HFFc6 (cell line): Measurements from ENCODE around the gene TEX14. TPM values are rescaled to one million over a fixed set of nuclear protein-coding genes. Genes with fewer than 3 reads are reported as not detected.

Source experiments
- DNase-seq: peaks from one replicate; pipeline ENCODE4 v3.0.0-alpha.2; 2018
- H3K27ac Mint-ChIP-seq: 2 replicates; pipeline ENCODE4 v1.8.0; 2020; ENCODE audit warnings: mild to moderate bottlenecking, mixed read lengths
- H3K27me3 Mint-ChIP-seq: 2 replicates; pipeline ENCODE4 v1.8.0; 2021; ENCODE audit warnings: mild to moderate bottlenecking, moderate library complexity, mixed read lengths; ENCODE audit not compliant: insufficient read depth
- H3K36me3 Mint-ChIP-seq: 2 replicates; pipeline ENCODE4 v1.8.0; 2021; ENCODE audit warnings: low read depth, mixed read lengths
- H3K4me1 Mint-ChIP-seq: 2 replicates; pipeline ENCODE4 v1.8.0; 2020; ENCODE audit warnings: low read depth, mixed read lengths
- H3K4me3 Mint-ChIP-seq: 2 replicates; pipeline ENCODE4 v1.8.0; 2020; ENCODE audit warnings: mild to moderate bottlenecking, moderate library complexity, mixed read lengths
- H3K9me3 Mint-ChIP-seq: 2 replicates; pipeline ENCODE4 v1.8.0; 2020; ENCODE audit warnings: mild to moderate bottlenecking, mixed read lengths
- CTCF ChIP-seq: fragments of 200-600 bp; sonication (generic); IDR thresholded peaks from 2 replicates; pipeline ENCODE4 v1.5.0; 2021; ENCODE audit warnings: antibody characterized with exemption, mild to moderate bottlenecking
- total RNA-seq, 6 experiments: library from RNA; stranded (reverse); fragmentation: NEBNext Ultra II Directional; extraction: Animal tissue kit (Norgen Biotek cat#: 25700); gene quantifications; 2 replicates in 1 of 6; 3 replicates in 5 of 6; pipeline ENCODE4 v1.2.3, GENCODE V29; 2021

The TEX14 gene
- total RNA-seq, 6 experiments from 2014 or later, result 0.20 TPM; not detected in 5

DNA sequence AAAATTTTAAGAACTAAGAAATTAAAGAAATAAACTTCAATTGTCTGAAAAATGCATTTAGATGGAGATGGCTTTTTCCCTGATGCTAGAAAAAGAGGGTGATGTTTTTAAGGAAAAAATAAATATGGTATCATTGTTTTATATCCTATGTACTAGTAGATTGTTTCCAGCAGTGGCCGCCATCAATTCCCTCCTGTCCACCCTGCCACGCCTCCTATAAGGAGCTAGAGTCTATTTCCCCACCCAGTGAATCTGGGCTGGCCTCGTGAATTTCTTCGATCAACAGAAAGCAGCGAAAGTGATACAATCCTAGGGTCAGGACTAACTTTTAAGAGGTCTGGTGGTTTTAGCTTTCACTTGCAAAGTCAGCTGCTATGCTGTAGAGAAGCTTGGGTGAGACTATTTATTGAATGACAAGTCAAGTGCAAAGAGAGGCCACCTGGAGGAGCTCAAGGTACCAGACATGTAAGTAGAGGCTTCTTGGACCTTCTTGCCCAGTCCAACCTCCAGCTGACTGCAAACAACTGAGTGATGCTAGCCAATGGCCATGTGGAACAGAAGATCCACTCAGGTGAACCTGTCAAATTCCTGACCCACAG is 96.6 kb downstream of the TEX14 start:
- Mint-ChIP-seq H3K4me3 (no peak overlapping the region), H3K27ac (no peak overlapping the region), H3K9me3 (no peaks in the 10 kb centered on the region), H3K27me3 (peaks cover 16% of the 10 kb centered on the region), H3K36me3 (no peaks in the 10 kb centered on the region), H3K4me1 (no peaks in the 10 kb centered on the region)
- DNase-seq, result no peak
- TF ChIP-seq CTCF, result no peak

GRCh38 chr17:58593123-58593522 is 98.7 kb downstream of the TEX14 start:
- no peak for TF ChIP-seq CTCF
- H3K4me3 Mint-ChIP-seq, result no peak overlapping the region

DNA sequence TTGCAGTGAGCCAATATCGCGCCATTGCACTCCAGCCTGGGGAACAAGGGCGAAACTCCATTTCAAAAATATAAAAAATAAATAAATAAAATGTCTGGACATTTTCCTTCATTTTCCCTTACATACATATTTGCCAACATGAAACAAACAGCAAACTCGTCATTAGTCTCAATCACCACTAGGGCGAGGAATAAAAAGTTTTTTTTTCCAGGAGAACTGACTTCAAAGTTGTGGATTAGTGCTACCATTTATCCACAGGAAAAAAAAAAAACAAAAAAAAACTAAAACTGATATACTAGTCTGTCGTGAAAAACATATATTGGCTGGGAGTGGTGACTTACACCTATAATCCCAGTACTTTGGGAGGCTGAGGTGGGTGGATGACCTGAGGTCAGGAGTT is 100.4 kb downstream of the TEX14 start:
- no peaks in the 10 kb centered on the region for H3K36me3 Mint-ChIP-seq
- no peak overlapping the region for H3K4me3 Mint-ChIP-seq
- H3K27ac Mint-ChIP-seq, result no peak overlapping the region
- TF ChIP-seq CTCF, result peak; percentile 67
- H3K4me1 Mint-ChIP-seq, result no peaks in the 10 kb centered on the region
- H3K9me3 Mint-ChIP-seq, result no peaks in the 10 kb centered on the region
- H3K27me3 Mint-ChIP-seq, result peaks cover 9% of the 10 kb centered on the region; the same call in 1 of the 2 replicates
- no peak for DNase-seq

More at GRCh38 chr17:58593123-58593522, 98.7 kb downstream of the TEX14 start:
- Mint-ChIP-seq H3K4me1 (no peaks in the 10 kb centered on the region), H3K9me3 (no peaks in the 10 kb centered on the region), H3K27me3 (peaks cover 10% of the 10 kb centered on the region), H3K36me3 (no peaks in the 10 kb centered on the region), H3K27ac (no peak overlapping the region)
- no peak for DNase-seq

DNA sequence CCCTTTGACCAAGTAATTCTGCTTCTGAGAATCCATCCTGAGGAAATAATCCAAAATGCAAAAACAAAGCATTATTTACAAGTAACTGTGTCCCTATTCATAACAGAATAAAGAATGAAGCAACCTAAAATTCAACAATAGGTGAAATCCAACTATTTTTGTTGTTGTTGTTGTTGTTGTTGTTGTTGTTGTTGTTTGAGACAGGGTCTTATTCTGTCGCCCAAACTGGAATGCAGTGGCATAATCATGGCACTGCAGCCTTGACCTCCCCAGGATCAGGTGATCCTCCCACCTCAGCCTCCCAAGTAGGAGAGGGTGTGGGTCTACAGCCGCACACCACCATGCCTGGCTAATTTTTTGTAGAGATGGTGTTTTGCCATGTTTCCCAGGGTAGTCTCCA is 101.5 kb downstream of the TEX14 start:
- no peak for DNase-seq
- no peak overlapping the region for H3K27ac Mint-ChIP-seq
- no peak overlapping the region for H3K4me3 Mint-ChIP-seq
- H3K36me3 Mint-ChIP-seq, result no peaks in the 10 kb centered on the region
- no peak for TF ChIP-seq CTCF
- peaks cover 10% of the 10 kb centered on the region; the same call in 1 of the 2 replicates for H3K27me3 Mint-ChIP-seq
- H3K9me3 Mint-ChIP-seq, result no peaks in the 10 kb centered on the region
- no peaks in the 10 kb centered on the region for H3K4me1 Mint-ChIP-seq

- Mint-ChIP-seq H3K27ac (no peak overlapping the region), H3K36me3 (no peaks in the 10 kb centered on the region), H3K9me3 (no peaks in the 10 kb centered on the region), H3K27me3 (peaks cover 7% of the 10 kb centered on the region; the same call in 1 of the 2 replicates), H3K4me1 (no peaks in the 10 kb centered on the region), H3K4me3 (no peak overlapping the region)
- TF ChIP-seq CTCF, result peak; percentile 92
- DNase-seq, result no peak
Observed at GRCh38 chr17:58587713-58588117, 104.1 kb downstream of the TEX14 start.
